ENCODE data around the gene HSD3B7. TPM values are rescaled to one million over a fixed set of nuclear protein-coding genes. Genes with fewer than 3 reads are reported as not detected.

HSD3B7 gene
- total RNA-seq, 2 experiments from 2014 or later: 2.4 to 3.3 TPM

DNA sequence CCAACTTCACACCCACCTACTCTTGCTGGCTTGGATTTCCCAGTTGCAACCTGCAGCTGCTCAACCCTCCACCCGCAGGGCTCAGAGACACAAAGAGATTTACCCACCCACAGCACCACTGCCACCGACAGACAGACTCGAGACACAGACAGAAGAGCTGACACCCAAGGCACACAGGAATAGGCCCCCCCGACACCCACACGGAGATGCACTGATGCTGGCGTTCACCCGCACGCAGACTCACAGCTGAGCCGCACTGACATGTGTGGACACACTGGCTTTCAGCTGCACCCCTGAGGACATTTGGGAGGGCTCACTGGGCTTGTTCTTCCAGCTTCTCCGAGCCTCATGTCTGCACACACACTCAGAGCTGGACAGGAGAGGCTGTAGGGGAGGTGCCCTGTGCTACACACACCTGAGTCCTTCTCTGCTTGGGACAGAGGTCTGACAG is 17.3 kb downstream of the HSD3B7 start:
- ChIA-PET POLR2A (interaction anchor here (1.0 kb wide), 1 partner anchor 12 kb away, joined by 4 read pairs; no protein-coding TSS in a partner anchor), CTCF (ENCODE audit: unreplicated experiment) (interaction anchor here (0.6 kb wide), 2 partner anchors 115 to 242 kb away, joined by 6 to 8 read pairs; partner anchors contain the start of gene KAT8)
- Histone ChIP-seq H3K4me3 (ENCODE audit: low read depth, low read length, poor library complexity, severe bottlenecking) (no peak overlapping the region), H4K20me1 (ENCODE audit: insufficient read depth, low read length) (no peaks in the 10 kb centered on the region), H3K9me2 (ENCODE audit: insufficient read depth, low read length) (no peaks in the 10 kb centered on the region), H3K9me3 (ENCODE audit: low read length) (no peaks in the 10 kb centered on the region), H3K4me2 (ENCODE audit: low read length) (no peak overlapping the region), H2AFZ (ENCODE audit: low read length) (no peak overlapping the region), H3K27ac (ENCODE audit: low read depth, low read length, poor library complexity, severe bottlenecking) (no peak overlapping the region), H3K4me1 (ENCODE audit: insufficient read depth, low read length, poor library complexity, severe bottlenecking) (no peaks in the 10 kb centered on the region), H3K36me3 (ENCODE audit: insufficient read depth, low read length) (no peaks in the 10 kb centered on the region), H3K79me2 (ENCODE audit: insufficient read depth, low read depth, low read length) (no peaks in the 10 kb centered on the region)
- intact Hi-C loops (cut with micrococcal nuclease; ENCODE audit: unreplicated experiment): no loop called here
- no peak for DNase-seq (ENCODE audit: low spot score)
- no TSS peak for BruUV-seq (replicated peaks)
- TF ChIP-seq, protein P1, sequence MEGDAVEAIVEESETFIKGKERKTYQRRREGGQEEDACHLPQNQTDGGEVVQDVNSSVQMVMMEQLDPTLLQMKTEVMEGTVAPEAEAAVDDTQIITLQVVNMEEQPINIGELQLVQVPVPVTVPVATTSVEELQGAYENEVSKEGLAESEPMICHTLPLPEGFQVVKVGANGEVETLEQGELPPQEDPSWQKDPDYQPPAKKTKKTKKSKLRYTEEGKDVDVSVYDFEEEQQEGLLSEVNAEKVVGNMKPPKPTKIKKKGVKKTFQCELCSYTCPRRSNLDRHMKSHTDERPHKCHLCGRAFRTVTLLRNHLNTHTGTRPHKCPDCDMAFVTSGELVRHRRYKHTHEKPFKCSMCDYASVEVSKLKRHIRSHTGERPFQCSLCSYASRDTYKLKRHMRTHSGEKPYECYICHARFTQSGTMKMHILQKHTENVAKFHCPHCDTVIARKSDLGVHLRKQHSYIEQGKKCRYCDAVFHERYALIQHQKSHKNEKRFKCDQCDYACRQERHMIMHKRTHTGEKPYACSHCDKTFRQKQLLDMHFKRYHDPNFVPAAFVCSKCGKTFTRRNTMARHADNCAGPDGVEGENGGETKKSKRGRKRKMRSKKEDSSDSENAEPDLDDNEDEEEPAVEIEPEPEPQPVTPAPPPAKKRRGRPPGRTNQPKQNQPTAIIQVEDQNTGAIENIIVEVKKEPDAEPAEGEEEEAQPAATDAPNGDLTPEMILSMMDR (conservative IDR thresholded peaks at IDR 0.05; ENCODE audit: low read length): no peak
- no peak for TF ChIP-seq EZH2phosphoT487 (IDR thresholded peaks at IDR 0.05; ENCODE audit: borderline replicate concordance, low read depth, low read length)

DNA sequence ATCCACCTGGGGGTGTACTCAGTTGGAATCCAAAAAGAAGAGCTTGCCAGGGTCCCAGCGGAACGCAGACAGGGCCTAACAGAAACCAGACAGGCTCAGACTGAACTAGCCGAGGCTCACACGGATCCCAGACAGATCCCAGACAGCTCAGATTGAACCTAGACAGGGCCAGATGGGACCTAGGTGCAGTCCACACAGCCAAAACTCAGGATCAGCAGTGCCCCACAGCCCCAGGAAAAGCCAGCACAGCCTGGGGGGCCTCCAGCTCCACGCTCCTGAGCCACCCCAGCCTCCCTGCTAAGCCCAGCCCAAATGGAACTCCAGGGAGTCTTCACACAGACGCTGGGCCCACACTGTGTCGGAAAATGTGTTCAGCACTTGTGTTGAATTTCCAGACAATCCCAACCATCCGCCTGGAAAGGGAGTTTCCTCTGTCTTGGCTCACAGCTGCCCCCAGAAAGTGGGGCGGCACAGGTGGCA is 17.9 kb downstream of the HSD3B7 start:
- POLR2A ChIA-PET: interaction anchor here (0.8 to 1.0 kb wide), 2 partner anchors 12 to 40 kb away, joined by 3 to 4 read pairs; no protein-coding TSS in a partner anchor
- BruUV-seq (replicated peaks): no TSS peak
- intact Hi-C loops (cut with micrococcal nuclease; ENCODE audit: unreplicated experiment): no loop called here
- Histone ChIP-seq H3K4me2 (ENCODE audit: low read length) (no peak overlapping the region), H3K36me3 (ENCODE audit: insufficient read depth, low read length) (no peaks in the 10 kb centered on the region), H2AFZ (ENCODE audit: low read length) (no peak overlapping the region), H3K4me3 (ENCODE audit: low read depth, low read length, poor library complexity, severe bottlenecking) (no peak overlapping the region), H4K20me1 (ENCODE audit: insufficient read depth, low read length) (no peaks in the 10 kb centered on the region), H3K4me1 (ENCODE audit: insufficient read depth, low read length, poor library complexity, severe bottlenecking) (no peaks in the 10 kb centered on the region), H3K9me2 (ENCODE audit: insufficient read depth, low read length) (no peaks in the 10 kb centered on the region), H3K27ac (ENCODE audit: low read depth, low read length, poor library complexity, severe bottlenecking) (no peak overlapping the region), H3K9me3 (ENCODE audit: low read length) (no peaks in the 10 kb centered on the region), H3K79me2 (ENCODE audit: insufficient read depth, low read depth, low read length) (no peaks in the 10 kb centered on the region)
- TF ChIP-seq, protein P1 (conservative IDR thresholded peaks at IDR 0.05; ENCODE audit: low read length): no peak
- no peak for TF ChIP-seq EZH2phosphoT487 (IDR thresholded peaks at IDR 0.05; ENCODE audit: borderline replicate concordance, low read depth, low read length)
- no peak for DNase-seq (ENCODE audit: low spot score)
- CTCF ChIA-PET (ENCODE audit: unreplicated experiment): interaction anchor here (0.6 kb wide), 1 partner anchor 115 kb away, joined by 6 read pairs; the partner anchor contains the start of gene KAT8

DNA sequence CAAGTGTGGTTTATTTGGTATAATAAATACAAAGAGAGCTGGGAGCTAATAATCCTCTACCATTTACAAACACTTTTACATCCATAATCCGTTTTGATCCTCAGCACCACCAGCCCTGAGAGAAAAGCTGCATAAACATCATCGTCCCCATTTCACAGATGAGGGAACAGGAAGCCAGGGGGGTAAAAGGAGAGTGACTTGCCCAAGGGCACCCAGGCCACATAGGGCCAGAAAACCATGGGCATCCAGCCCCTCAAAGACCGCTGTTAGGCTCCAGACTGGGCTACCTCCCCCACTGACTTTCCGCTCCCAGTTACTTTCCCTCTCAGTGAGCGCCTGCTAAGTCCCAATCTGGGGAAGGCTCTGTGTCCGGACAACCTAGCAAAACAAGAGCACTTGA is 18.7 kb downstream of the HSD3B7 start:
- no peaks in the 10 kb centered on the region for H3K9me3 ChIP-seq (ENCODE audit: low read length)
- H3K4me3 ChIP-seq (ENCODE audit: low read depth, low read length, poor library complexity, severe bottlenecking): no peak overlapping the region
- no peak for TF ChIP-seq EZH2phosphoT487 (IDR thresholded peaks at IDR 0.05; ENCODE audit: borderline replicate concordance, low read depth, low read length)
- TF ChIP-seq, protein P1 (conservative IDR thresholded peaks at IDR 0.05; ENCODE audit: low read length): no peak
- no peaks in the 10 kb centered on the region for H4K20me1 ChIP-seq (ENCODE audit: insufficient read depth, low read length)
- no peak overlapping the region for H3K27ac ChIP-seq (ENCODE audit: low read depth, low read length, poor library complexity, severe bottlenecking)
- BruUV-seq (replicated peaks): no TSS peak
- DNase-seq (ENCODE audit: low spot score): no peak
- POLR2A ChIA-PET: interaction anchor here (0.8 kb wide), 1 partner anchor 39 kb away, joined by 3 read pairs; no protein-coding TSS in a partner anchor
- H3K79me2 ChIP-seq (ENCODE audit: insufficient read depth, low read depth, low read length): no peaks in the 10 kb centered on the region
- no peak overlapping the region for H2AFZ ChIP-seq (ENCODE audit: low read length)
- CTCF ChIA-PET (ENCODE audit: unreplicated experiment): no interaction called here
- intact Hi-C loops (cut with micrococcal nuclease; ENCODE audit: unreplicated experiment): no loop called here
- H3K36me3 ChIP-seq (ENCODE audit: insufficient read depth, low read length): no peaks in the 10 kb centered on the region
- no peaks in the 10 kb centered on the region for H3K4me1 ChIP-seq (ENCODE audit: insufficient read depth, low read length, poor library complexity, severe bottlenecking)
- no peaks in the 10 kb centered on the region for H3K9me2 ChIP-seq (ENCODE audit: insufficient read depth, low read length)
- H3K4me2 ChIP-seq (ENCODE audit: low read length): no peak overlapping the region

Measured in OCI-LY7 (cell line).